ENCODE results near the gene SPHK1.

SPHK1 gene

GRCh38 chr17:76427501-76428231 lies 43.3 kb downstream of the SPHK1 start:
- no peaks in the 10 kb centered on the region for H3K9me2 ChIP-seq (replicated peaks; ENCODE audit: low read depth, low read length)
- H3K9me3 ChIP-seq (ENCODE audit: insufficient read depth, low read depth, low read length), result no peaks in the 10 kb centered on the region
- peaks cover 77% of the 10 kb centered on the region for H3K79me2 ChIP-seq (ENCODE audit: insufficient read depth, low read length)
- peaks cover 17% of the 10 kb centered on the region for H4K20me1 ChIP-seq (ENCODE audit: insufficient read depth, low read length, poor library complexity, severe bottlenecking)
- H3K27me3 ChIP-seq (ENCODE audit: insufficient read depth, low read length, poor library complexity, severe bottlenecking), result no peaks in the 10 kb centered on the region
- H2AFZ ChIP-seq (ENCODE audit: low read length), result no peak overlapping the region
- no peaks in the 10 kb centered on the region for H3K4me1 ChIP-seq (ENCODE audit: insufficient read depth, low read length, poor library complexity, severe bottlenecking)
- H3F3A ChIP-seq (ENCODE audit: low read depth), result no peaks in the 10 kb centered on the region
- H3K4me2 ChIP-seq (ENCODE audit: low read depth, low read length, poor library complexity, severe bottlenecking), result no peak overlapping the region
- TF ChIP-seq EZH2phosphoT487 (IDR thresholded peaks at IDR 0.05; ENCODE audit: borderline replicate concordance) (no peak), CTCF (conservative IDR thresholded peaks at IDR 0.05; ENCODE audit: low read length) (no peak)
- no peak overlapping the region for H3K9ac ChIP-seq (ENCODE audit: low read depth, low read length, poor library complexity, severe bottlenecking)
- H3K36me3 ChIP-seq (ENCODE audit: insufficient read depth, low read length), result peaks cover 4% of the 10 kb centered on the region; the same call in 1 of the 2 replicates
- H3K4me3 ChIP-seq (ENCODE audit: low read length, poor library complexity, severe bottlenecking), result no peak overlapping the region

- Histone ChIP-seq H3K9ac (ENCODE audit: low read depth, low read length, poor library complexity, severe bottlenecking) (no peak overlapping the region), H3K4me2 (ENCODE audit: low read depth, low read length, poor library complexity, severe bottlenecking) (no peak overlapping the region), H3K9me3 (ENCODE audit: insufficient read depth, low read depth, low read length) (no peaks in the 10 kb centered on the region), H3K36me3 (ENCODE audit: insufficient read depth, low read length) (peaks cover 4% of the 10 kb centered on the region; the same call in 1 of the 2 replicates), H4K20me1 (ENCODE audit: insufficient read depth, low read length, poor library complexity, severe bottlenecking) (peaks cover 17% of the 10 kb centered on the region), H3K27me3 (ENCODE audit: insufficient read depth, low read length, poor library complexity, severe bottlenecking) (no peaks in the 10 kb centered on the region), H2AFZ (ENCODE audit: low read length) (no peak overlapping the region), H3F3A (ENCODE audit: low read depth) (no peaks in the 10 kb centered on the region), H3K79me2 (ENCODE audit: insufficient read depth, low read length) (peaks cover 80% of the 10 kb centered on the region), H3K4me3 (ENCODE audit: low read length, poor library complexity, severe bottlenecking) (no peak overlapping the region), H3K9me2 (replicated peaks; ENCODE audit: low read depth, low read length) (no peaks in the 10 kb centered on the region), H3K4me1 (ENCODE audit: insufficient read depth, low read length, poor library complexity, severe bottlenecking) (no peaks in the 10 kb centered on the region)
- no peak for TF ChIP-seq CTCF (conservative IDR thresholded peaks at IDR 0.05; ENCODE audit: low read length)
Measured at GRCh38 chr17:76428511-76428910, 44.1 kb downstream of the SPHK1 start.

- Histone ChIP-seq H3K79me2 (ENCODE audit: insufficient read depth, low read length) (peaks cover 85% of the 10 kb centered on the region), H3K9ac (ENCODE audit: low read depth, low read length, poor library complexity, severe bottlenecking) (no peak overlapping the region), H4K20me1 (ENCODE audit: insufficient read depth, low read length, poor library complexity, severe bottlenecking) (peaks cover 28% of the 10 kb centered on the region), H3K9me2 (replicated peaks; ENCODE audit: low read depth, low read length) (no peaks in the 10 kb centered on the region), H3K27me3 (ENCODE audit: insufficient read depth, low read length, poor library complexity, severe bottlenecking) (no peaks in the 10 kb centered on the region), H3K4me2 (ENCODE audit: low read depth, low read length, poor library complexity, severe bottlenecking) (no peak overlapping the region), H3K36me3 (ENCODE audit: insufficient read depth, low read length) (peaks cover 8% of the 10 kb centered on the region; the same call in 1 of the 2 replicates), H3K4me1 (ENCODE audit: insufficient read depth, low read length, poor library complexity, severe bottlenecking) (peaks cover 6% of the 10 kb centered on the region), H2AFZ (ENCODE audit: low read length) (no peak overlapping the region), H3K9me3 (ENCODE audit: insufficient read depth, low read depth, low read length) (no peaks in the 10 kb centered on the region), H3K4me3 (ENCODE audit: low read length, poor library complexity, severe bottlenecking) (no peak overlapping the region), H3F3A (ENCODE audit: low read depth) (no peaks in the 10 kb centered on the region)
- no peak for TF ChIP-seq EZH2phosphoT487 (IDR thresholded peaks at IDR 0.05; ENCODE audit: borderline replicate concordance)
- no peak for TF ChIP-seq CTCF (conservative IDR thresholded peaks at IDR 0.05; ENCODE audit: low read length)
Measured at GRCh38 chr17:76431509-76431908, 47.1 kb downstream of the SPHK1 start.
